Keratinocyte (primary cell): ENCODE data around the gene PRKAG2. TPM values are rescaled to one million over a fixed set of nuclear protein-coding genes. Genes with fewer than 3 reads are reported as not detected.

Experiments used
- DNase-seq: peaks from one replicate; pipeline ENCODE4 v3.0.0-alpha.2; 2011; ENCODE audit warnings: low read depth, missing footprints, low spot score
- FAIRE-seq: peaks from 2 replicates; lab custom pipeline; 2011; peaks lifted over from hg19 to GRCh38; lab: Jason Lieb, UNC
- H2AFZ ChIP-seq: 2 replicates; pipeline ENCODE4 v1.6.0; 2012; ENCODE audit warnings: low read length, control low read depth, inconsistent platforms; ENCODE audit not compliant: control insufficient read depth
- H3K27ac ChIP-seq: 2 replicates; pipeline ENCODE4 v1.5.1; 2011; ENCODE audit warnings: low read length; ENCODE audit not compliant: control insufficient read depth, insufficient read depth
- H3K27me3 ChIP-seq: 3 replicates; pipeline ENCODE4 v1.6.0; 2011; ENCODE audit warnings: low read length; ENCODE audit not compliant: control insufficient read depth, insufficient read depth; ENCODE audit errors: extremely low read depth
- H3K36me3 ChIP-seq, 2 experiments: 2 replicates in 1 of 2; 3 replicates in 1 of 2; pipeline ENCODE4 v1.5.1; 2011; ENCODE audit warnings: low read length in 2 of 2, mild to moderate bottlenecking in 1 of 2; ENCODE audit not compliant: control insufficient read depth in 2 of 2, insufficient read depth in 2 of 2; ENCODE audit errors: extremely low read depth in 1 of 2
- H3K4me1 ChIP-seq: 3 replicates; pipeline ENCODE4 v1.5.1; 2011; ENCODE audit warnings: low read length; ENCODE audit not compliant: control insufficient read depth, insufficient read depth; ENCODE audit errors: extremely low read depth
- H3K4me2 ChIP-seq: 3 replicates; pipeline ENCODE4 v1.6.0; 2011; ENCODE audit warnings: low read depth, low read length; ENCODE audit not compliant: control insufficient read depth, insufficient read depth; ENCODE audit errors: extremely low read depth
- H3K4me3 ChIP-seq, 3 experiments: fragments of 200-600 bp in 1 of 3; sonication (generic) in 1 of 3; 2 replicates in 2 of 3; 3 replicates in 1 of 3; pipeline ENCODE4 v1.5.1; 2011 to 2016; ENCODE audit warnings: low read length in 3 of 3, mild to moderate bottlenecking in 3 of 3, control low read depth in 2 of 3, inconsistent platforms in 1 of 3, low read depth in 1 of 3, mixed read lengths in 1 of 3, mixed run types in 1 of 3, moderate library complexity in 1 of 3; ENCODE audit not compliant: control insufficient read depth in 2 of 3, insufficient read depth in 2 of 3; ENCODE audit errors: extremely low read depth in 1 of 3
- H3K79me2 ChIP-seq: 2 replicates; pipeline ENCODE4 v1.6.0; 2012; ENCODE audit warnings: low read length; ENCODE audit not compliant: control insufficient read depth, insufficient read depth
- H3K9ac ChIP-seq: 3 replicates; pipeline ENCODE4 v1.6.0; 2011; ENCODE audit warnings: low read length; ENCODE audit not compliant: control insufficient read depth, insufficient read depth; ENCODE audit errors: extremely low read depth
- H3K9me1 ChIP-seq: 3 replicates; pipeline ENCODE4 v1.6.0; 2011; ENCODE audit warnings: low read length; ENCODE audit not compliant: control insufficient read depth, insufficient read depth; ENCODE audit errors: extremely low read depth
- H3K9me3 ChIP-seq: 2 replicates; pipeline ENCODE4 v1.5.1; 2012; ENCODE audit warnings: low read depth, low read length; ENCODE audit not compliant: control insufficient read depth
- H4K20me1 ChIP-seq: 3 replicates; pipeline ENCODE4 v1.6.0; 2011; ENCODE audit warnings: low read length; ENCODE audit not compliant: control insufficient read depth, insufficient read depth; ENCODE audit errors: extremely low read depth
- CTCF ChIP-seq, 3 experiments: IDR thresholded peaks in 1 of 3; conservative IDR thresholded peaks in 1 of 3; optimal IDR thresholded peaks in 1 of 3; 2 replicates in 2 of 3; 3 replicates in 1 of 3; pipeline versions ENCODE3 to v1.5.1; 2011; ENCODE audit warnings: low read length in 3 of 3, mild to moderate bottlenecking in 3 of 3, moderate library complexity in 2 of 3, control low read depth in 1 of 3, inconsistent platforms in 1 of 3; ENCODE audit not compliant: insufficient read depth in 2 of 3; ENCODE audit errors: extremely low read depth in 1 of 3
- EZH2 ChIP-seq: IDR thresholded peaks from one replicate; pipeline ENCODE4 v1.6.1; 2012; ENCODE audit warnings: inconsistent platforms, mild to moderate bottlenecking, low read length, moderate library complexity
- dilution Hi-C: fragments of 300-500 bp; cut with MboI; formaldehyde crosslinking; loops from one replicate; pipeline ENCODE4 v1.7.0; 2020; ENCODE audit warnings: low sequenced_read_pairs; ENCODE audit not compliant: extremely low pct_ligation_motif_present
- polyA plus RNA-seq, 5 experiments: library from polyadenylated mRNA; depleted of rRNA in 3 of 5; stranded (reverse) in 3 of 5; stranded (forward) in 1 of 5; unstranded in 1 of 5; fragments of >200 nt; gene quantifications; 1 replicate in 1 of 5; 2 replicates in 3 of 5; 3 replicates in 1 of 5; pipeline versions ENCODE4 v1.2.1 to v1.2.3, GENCODE V29; 2011 to 2012; ENCODE audit warnings: missing spikeins in 2 of 5, low read depth in 1 of 5, low replicate concordance in 1 of 5

PRKAG2 gene
- polyA plus RNA-seq, 1 donor (not counting 4 experiments of a cell fraction or from before 2014, with no cell fraction given), result 39.5 TPM

- dilution Hi-C loops, result no loop called here
- H3K4me2 ChIP-seq, result no peak overlapping the region
- no peak for DNase-seq
- H3K4me1 ChIP-seq, result peaks cover 5% of the 10 kb centered on the region
- TF ChIP-seq EZH2 (no peak), CTCF (optimal IDR thresholded peaks at IDR 0.05 in 1 of 3, IDR thresholded peaks at IDR 0.05 in 1 of 3, conservative IDR thresholded peaks at IDR 0.05 in 1 of 3; ENCODE audit: extremely low read depth in 1 of 3, insufficient read depth in 2 of 3, low read length in 3 of 3) (no peak)
- no peaks in the 10 kb centered on the region for H4K20me1 ChIP-seq
- FAIRE-seq, result no peak
- H3K27ac ChIP-seq, result no peak overlapping the region
- peaks cover 61% of the 10 kb centered on the region for H3K79me2 ChIP-seq
- H3K27me3 ChIP-seq, result no peaks in the 10 kb centered on the region
- no peak overlapping the region for H3K4me3 ChIP-seq
- peaks cover 0 to 2% of the 10 kb centered on the region in 2 experiments for H3K36me3 ChIP-seq
- H3K9ac ChIP-seq, result no peak overlapping the region
- H3K9me1 ChIP-seq, result no peaks in the 10 kb centered on the region
- H2AFZ ChIP-seq, result no peak overlapping the region
- no peaks in the 10 kb centered on the region for H3K9me3 ChIP-seq
These were observed 247.1 kb downstream of the PRKAG2 start for GRCh38 chr7:151629713-151630272.

GRCh38 chr7:151628846-151629604, 247.9 kb downstream of the PRKAG2 start:
- dilution Hi-C loops, result no loop called here

More at GRCh38 chr7:151628846-151629604, 247.9 kb downstream of the PRKAG2 start:
- H3K4me2 ChIP-seq, result no peak overlapping the region
- peaks cover 0 to 2% of the 10 kb centered on the region in 2 experiments for H3K36me3 ChIP-seq
- DNase-seq (no peak), FAIRE-seq (no peak)
- H3K27ac ChIP-seq, result no peak overlapping the region
- no peaks in the 10 kb centered on the region for H3K9me1 ChIP-seq
- no peaks in the 10 kb centered on the region for H3K9me3 ChIP-seq
- no peaks in the 10 kb centered on the region for H4K20me1 ChIP-seq
- peaks cover 69% of the 10 kb centered on the region for H3K79me2 ChIP-seq
- no peaks in the 10 kb centered on the region for H3K27me3 ChIP-seq
- H2AFZ ChIP-seq, result no peak overlapping the region
- TF ChIP-seq EZH2 (no peak), CTCF (optimal IDR thresholded peaks at IDR 0.05 in 1 of 3, IDR thresholded peaks at IDR 0.05 in 1 of 3, conservative IDR thresholded peaks at IDR 0.05 in 1 of 3; ENCODE audit: extremely low read depth in 1 of 3, insufficient read depth in 2 of 3, low read length in 3 of 3) (no peak)
- H3K9ac ChIP-seq, result no peak overlapping the region
- H3K4me1 ChIP-seq, result peaks cover 5% of the 10 kb centered on the region
- H3K4me3 ChIP-seq, result no peak overlapping the region
